ENCODE results near the gene KLHL29.

- TF ChIP-seq SMC3 (conservative IDR thresholded peaks at IDR 0.05; ENCODE audit: poor library complexity) (no peak), REST (IDR thresholded peaks at IDR 0.05; ENCODE audit: borderline replicate concordance) (no peak), CTCF (IDR thresholded peaks at IDR 0.05; ENCODE audit: poor library complexity, severe bottlenecking) (no peak), MXI1 (conservative IDR thresholded peaks at IDR 0.05; ENCODE audit: poor library complexity, severe bottlenecking) (no peak), EP300 (conservative IDR thresholded peaks at IDR 0.05; ENCODE audit: poor library complexity, severe bottlenecking) (no peak), POLR2AphosphoS5 (IDR thresholded peaks at IDR 0.05) (no peak)
Observed at GRCh38 chr2:23460993-23461392, 76.0 kb downstream of the KLHL29 start.
